HL-60 (cell line): Measurements from ENCODE around the gene OXLD1.

ENCODE experiments used
- DNase-seq, 2 experiments: peaks; one replicate each; pipeline ENCODE4 v3.0.0-alpha.2; 2010 to 2020; ENCODE audit warnings: low read depth in 1 of 2, low spot score in 1 of 2
- H3K27ac ChIP-seq: fragments of 250-450 bp; sonication (Bioruptor Pico); replicated peaks from 2 replicates; pipeline ENCODE4 v1.5.1; 2020; ENCODE audit warnings: mild to moderate bottlenecking, moderate library complexity
- H3K27me3 ChIP-seq: fragments of 250-450 bp; sonication (Bioruptor Pico); 2 replicates; pipeline ENCODE4 v1.5.1; 2021; ENCODE audit warnings: mild to moderate bottlenecking, moderate library complexity; ENCODE audit not compliant: insufficient read depth, poor library complexity, severe bottlenecking
- H3K4me3 ChIP-seq: replicated peaks from 2 replicates; pipeline ENCODE4 v1.5.1; 2011; ENCODE audit warnings: mild to moderate bottlenecking, control low read depth, low read length; ENCODE audit not compliant: insufficient read depth
- CTCF ChIP-seq: IDR thresholded peaks from one replicate; pipeline ENCODE4 v1.5.1; 2011; ENCODE audit warnings: low read length, control low read depth, inconsistent platforms; ENCODE audit not compliant: insufficient read depth
- GABPA ChIP-seq: IDR thresholded peaks from 2 replicates; pipeline ENCODE4 v1.6.1; 2012; ENCODE audit warnings: low read depth
- POLR2AphosphoS5 ChIP-seq: IDR thresholded peaks from 2 replicates; pipeline ENCODE4 v1.6.1; 2012; ENCODE audit warnings: low read depth
- REST ChIP-seq: IDR thresholded peaks from 2 replicates; pipeline ENCODE4 v1.6.1; 2012; ENCODE audit warnings: low read depth; ENCODE audit not compliant: insufficient replicate concordance
- SPI1 ChIP-seq: IDR thresholded peaks from 2 replicates; pipeline ENCODE4 v1.6.1; 2012; ENCODE audit warnings: low read depth, mild to moderate bottlenecking, borderline replicate concordance

The OXLD1 gene

GRCh38 chr17:81713556-81714411, 47.4 kb upstream of the OXLD1 start:
- Histone ChIP-seq H3K27ac (peak overlapping the region; percentile 80), H3K27me3 (no peaks in the 10 kb centered on the region), H3K4me3 (peak overlapping the region; percentile 78)
- no peak for DNase-seq
- TF ChIP-seq REST (no peak), POLR2AphosphoS5 (peak; percentile 18; the same call in 1 of the 2 replicates)

- H3K27me3 ChIP-seq, result no peaks in the 10 kb centered on the region
- peak overlapping the region; percentile 78 for H3K4me3 ChIP-seq
- no peak for DNase-seq
- TF ChIP-seq SPI1, result no peak
- no peak for TF ChIP-seq POLR2AphosphoS5
- no peak for TF ChIP-seq CTCF
- TF ChIP-seq REST, result no peak
- no peak for TF ChIP-seq GABPA
- H3K27ac ChIP-seq, result peak overlapping the region; percentile 80
Observed at GRCh38 chr17:81713004-81713555, 46.7 kb upstream of the OXLD1 start.

GRCh38 chr17:81712468-81713003, 46.1 kb upstream of the OXLD1 start:
- Histone ChIP-seq H3K27me3 (no peaks in the 10 kb centered on the region), H3K4me3 (peak overlapping the region; percentile 78), H3K27ac (peak overlapping the region; percentile 80)
- DNase-seq, result no peak
- TF ChIP-seq GABPA (no peak), POLR2AphosphoS5 (peak; percentile 8; the same call in 1 of the 2 replicates)

- peak within 1 kb of the TSS; percentile 91 for H3K27ac ChIP-seq
- no peaks in the 10 kb centered on the region for H3K27me3 ChIP-seq
- peak; percentile 83 to 91 for DNase-seq
- H3K4me3 ChIP-seq, result peak within 1 kb of the TSS; percentile 78
- TF ChIP-seq REST (no peak), POLR2AphosphoS5 (peak; percentile 73)
Observed at GRCh38 chr17:81711814-81712467, 45.5 kb upstream of the OXLD1 start, which contains the start of gene SLC25A10. TSS of gene SLC25A10 (plus strand) at chr17:81712284. CDS start at chr17:81712427, 143 bp downstream.
